HepG2 (cell line): Measurements from ENCODE around the gene PIK3CB. TPM values are rescaled to one million over a fixed set of nuclear protein-coding genes. Genes with fewer than 3 reads are reported as not detected.

Experiments used
- BHLHE40 ChIP-seq: IDR thresholded peaks from 2 replicates; pipeline ENCODE4 v1.6.1; 2011; ENCODE audit warnings: low read length, improper control_type of control experiment
- CBFB ChIP-seq: sonication (generic); formaldehyde crosslinking; IDR thresholded peaks from 2 replicates; pipeline ENCODE4 v1.4.0; 2020; ENCODE audit warnings: missing genetic modification reagents
- FOXC1 ChIP-seq: sonication (generic); formaldehyde crosslinking; IDR thresholded peaks from 2 replicates; pipeline ENCODE4 v1.8.0; 2022; ENCODE audit warnings: mild to moderate bottlenecking, missing genetic modification reagents, borderline replicate concordance
- FOXK2 ChIP-seq: fragments of 450-650 bp; IDR thresholded peaks from 2 replicates; pipeline ENCODE4 v1.6.1; 2016
- GTF2F1 ChIP-seq: fragments of 150-350 bp; IDR thresholded peaks from 2 replicates; pipeline ENCODE4 v1.6.1; 2014; ENCODE audit warnings: low read length
- HIVEP1 ChIP-seq: sonication (generic); formaldehyde crosslinking; IDR thresholded peaks from 2 replicates; pipeline ENCODE4 v1.4.0; 2020; ENCODE audit warnings: mild to moderate bottlenecking, missing genetic modification reagents
- HNRNPLL ChIP-seq: fragments of 200-400 bp; formaldehyde crosslinking; IDR thresholded peaks from 2 replicates; pipeline ENCODE4 v1.6.1; 2017; ENCODE audit warnings: mild to moderate bottlenecking, low read depth, low read length; ENCODE audit not compliant: poor library complexity, severe bottlenecking
- NFRKB ChIP-seq: fragments of 450-650 bp; IDR thresholded peaks from 2 replicates; pipeline ENCODE4 v1.6.1; 2017
- PAF1 ChIP-seq: IDR thresholded peaks from 2 replicates; pipeline ENCODE4 v1.6.1; 2016; ENCODE audit warnings: missing genetic modification reagents, missing compliant biosample characterization
- SATB2 ChIP-seq: sonication (generic); formaldehyde crosslinking; IDR thresholded peaks from 2 replicates; pipeline ENCODE4 v1.5.0; 2020; ENCODE audit warnings: missing genetic modification reagents
- SCMH1 ChIP-seq: sonication (generic); formaldehyde crosslinking; IDR thresholded peaks from 2 replicates; pipeline ENCODE4 v1.9.0; 2021; ENCODE audit warnings: missing genetic modification reagents, mild to moderate bottlenecking, borderline replicate concordance
- SMARCC2 ChIP-seq: fragments of 450-650 bp; IDR thresholded peaks from 2 replicates; pipeline ENCODE4 v1.6.1; 2017; ENCODE audit warnings: antibody characterized with exemption, mild to moderate bottlenecking
- SNAI1 ChIP-seq: sonication (generic); formaldehyde crosslinking; IDR thresholded peaks from 2 replicates; pipeline ENCODE4 v1.5.0; 2020; ENCODE audit warnings: mild to moderate bottlenecking, missing genetic modification reagents, borderline replicate concordance
- SRSF1 ChIP-seq: fragments of 200-400 bp; formaldehyde crosslinking; optimal IDR thresholded peaks from 2 replicates; pipeline ENCODE3; 2017; ENCODE audit warnings: mild to moderate bottlenecking, low read depth, low read length, moderate library complexity
- SSRP1 ChIP-seq: IDR thresholded peaks from 2 replicates; pipeline ENCODE4 v1.6.1; 2016; ENCODE audit warnings: control low read depth
- ZFP90 ChIP-seq: sonication (generic); formaldehyde crosslinking; IDR thresholded peaks from 2 replicates; pipeline ENCODE4 v1.8.0; 2022; ENCODE audit warnings: missing genetic modification reagents, mild to moderate bottlenecking, inconsistent platforms, borderline replicate concordance
- ZNF501 ChIP-seq: sonication (generic); formaldehyde crosslinking; IDR thresholded peaks from 2 replicates; pipeline ENCODE4 v1.5.1; 2020; ENCODE audit warnings: mild to moderate bottlenecking, moderate library complexity, missing genetic modification reagents
- ZNF563 ChIP-seq: sonication (generic); formaldehyde crosslinking; IDR thresholded peaks from 2 replicates; pipeline ENCODE4 v1.8.0; 2022; ENCODE audit warnings: mild to moderate bottlenecking, moderate library complexity, missing genetic modification reagents
- ZNF570 ChIP-seq: sonication (generic); formaldehyde crosslinking; IDR thresholded peaks from 2 replicates; pipeline ENCODE4 v1.4.0; 2020; ENCODE audit warnings: mild to moderate bottlenecking, missing genetic modification reagents, borderline replicate concordance
- ZNF747 ChIP-seq: sonication (generic); formaldehyde crosslinking; IDR thresholded peaks from 2 replicates; pipeline ENCODE4 v1.8.1; 2023; ENCODE audit warnings: missing genetic modification reagents, mild to moderate bottlenecking, borderline replicate concordance
- ZSCAN25 ChIP-seq: sonication (generic); formaldehyde crosslinking; IDR thresholded peaks from 2 replicates; pipeline ENCODE4 v1.8.0; 2022; ENCODE audit warnings: mild to moderate bottlenecking, missing genetic modification reagents
- polyA plus RNA-seq, 8 experiments: library from polyadenylated mRNA; depleted of rRNA in 3 of 8; stranded (reverse) in 7 of 8; unstranded in 1 of 8; fragments of >200 nt; fragmentation: Illumina TruSeq in 4 of 8; extraction: Trizol in 4 of 8; gene quantifications; 2 replicates each; pipeline versions ENCODE4 v1.2.1 to v1.2.3, GENCODE V29; 2011 to 2016; ENCODE audit warnings: low read depth in 4 of 8, missing spikeins in 1 of 8, mixed read lengths in 1 of 8; ENCODE audit not compliant: insufficient read depth in 1 of 8
- total RNA-seq, 5 experiments: library from RNA; depleted of rRNA; stranded (reverse); fragments of >200 nt; fragmentation: Illumina TruSeq; extraction: Trizol; gene quantifications; 2 replicates each; pipeline ENCODE4 v1.2.3, GENCODE V29; 2016; ENCODE audit warnings: low read depth in 1 of 5
- TF ChIP-seq, protein P1 (sequence below): sonication (generic); formaldehyde crosslinking; IDR thresholded peaks from 2 replicates; pipeline ENCODE4 v1.4.0; 2020; ENCODE audit warnings: missing genetic modification reagents, borderline replicate concordance
- TF ChIP-seq, protein P2 (sequence below): sonication (generic); formaldehyde crosslinking; IDR thresholded peaks from 2 replicates; pipeline ENCODE4 v1.5.0; 2020; ENCODE audit warnings: mild to moderate bottlenecking, missing genetic modification reagents, borderline replicate concordance
- TF ChIP-seq, protein P3 (sequence below): sonication (generic); formaldehyde crosslinking; IDR thresholded peaks from 2 replicates; pipeline ENCODE4 v1.5.0; 2020; ENCODE audit warnings: missing genetic modification reagents, mild to moderate bottlenecking, borderline replicate concordance

The PIK3CB gene
- total and polyA plus RNA-seq, 2 of the 13 experiments (the other 11 are each of a cell fraction or from before 2014, with no cell fraction given) = 6.6 to 18.7 TPM

DNA sequence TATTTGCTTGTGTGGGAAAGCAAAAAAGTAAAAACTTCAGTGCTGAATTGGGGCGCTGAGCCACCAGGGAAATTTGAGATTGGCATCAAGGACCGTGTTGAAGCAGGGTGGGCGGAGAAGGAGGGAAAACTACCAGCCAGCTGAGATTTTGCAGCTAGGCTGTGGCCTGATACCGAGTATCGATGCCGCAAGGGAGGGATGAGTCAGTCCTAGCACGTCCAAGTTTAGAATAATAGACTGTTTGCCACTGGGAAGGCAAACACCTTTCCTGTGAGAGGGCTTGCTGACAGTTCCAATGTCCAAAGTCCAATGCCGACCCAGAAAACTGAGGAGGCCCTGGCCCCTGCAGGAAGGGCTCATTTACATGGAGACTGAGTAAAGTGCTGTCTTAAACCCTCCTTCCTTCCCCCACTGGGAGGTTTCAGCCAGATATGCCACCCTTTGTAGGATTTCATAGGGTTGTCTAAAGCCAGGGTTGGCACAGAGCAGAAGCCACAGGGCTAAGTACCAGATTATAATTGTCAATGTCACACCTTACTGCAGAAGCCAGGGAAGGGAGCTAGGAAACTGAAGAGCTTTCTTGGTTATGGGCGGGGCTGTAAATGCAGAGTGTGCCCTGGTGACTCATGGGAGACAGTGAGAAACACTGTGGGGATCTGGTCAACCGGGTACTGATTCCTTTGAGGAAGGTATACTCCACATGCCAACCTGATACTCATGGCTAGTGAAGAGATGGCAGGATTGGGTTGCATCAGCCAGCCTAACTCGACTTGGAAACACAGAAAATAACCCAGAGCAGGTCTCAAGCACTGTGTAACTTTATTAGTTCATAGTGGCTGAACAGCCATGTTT, 28.4 kb upstream of the PIK3CB start (continued):
- TF ChIP-seq, protein P1, sequence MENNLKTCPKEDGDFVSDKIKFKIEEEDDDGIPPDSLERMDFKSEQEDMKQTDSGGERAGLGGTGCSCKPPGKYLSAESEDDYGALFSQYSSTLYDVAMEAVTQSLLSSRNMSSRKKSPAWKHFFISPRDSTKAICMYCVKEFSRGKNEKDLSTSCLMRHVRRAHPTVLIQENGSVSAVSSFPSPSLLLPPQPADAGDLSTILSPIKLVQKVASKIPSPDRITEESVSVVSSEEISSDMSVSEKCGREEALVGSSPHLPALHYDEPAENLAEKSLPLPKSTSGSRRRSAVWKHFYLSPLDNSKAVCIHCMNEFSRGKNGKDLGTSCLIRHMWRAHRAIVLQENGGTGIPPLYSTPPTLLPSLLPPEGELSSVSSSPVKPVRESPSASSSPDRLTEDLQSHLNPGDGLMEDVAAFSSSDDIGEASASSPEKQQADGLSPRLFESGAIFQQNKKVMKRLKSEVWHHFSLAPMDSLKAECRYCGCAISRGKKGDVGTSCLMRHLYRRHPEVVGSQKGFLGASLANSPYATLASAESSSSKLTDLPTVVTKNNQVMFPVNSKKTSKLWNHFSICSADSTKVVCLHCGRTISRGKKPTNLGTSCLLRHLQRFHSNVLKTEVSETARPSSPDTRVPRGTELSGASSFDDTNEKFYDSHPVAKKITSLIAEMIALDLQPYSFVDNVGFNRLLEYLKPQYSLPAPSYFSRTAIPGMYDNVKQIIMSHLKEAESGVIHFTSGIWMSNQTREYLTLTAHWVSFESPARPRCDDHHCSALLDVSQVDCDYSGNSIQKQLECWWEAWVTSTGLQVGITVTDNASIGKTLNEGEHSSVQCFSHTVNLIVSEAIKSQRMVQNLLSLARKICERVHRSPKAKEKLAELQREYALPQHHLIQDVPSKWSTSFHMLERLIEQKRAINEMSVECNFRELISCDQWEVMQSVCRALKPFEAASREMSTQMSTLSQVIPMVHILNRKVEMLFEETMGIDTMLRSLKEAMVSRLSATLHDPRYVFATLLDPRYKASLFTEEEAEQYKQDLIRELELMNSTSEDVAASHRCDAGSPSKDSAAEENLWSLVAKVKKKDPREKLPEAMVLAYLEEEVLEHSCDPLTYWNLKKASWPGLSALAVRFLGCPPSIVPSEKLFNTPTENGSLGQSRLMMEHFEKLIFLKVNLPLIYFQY = peak; percentile 88; the same call in 1 of the 2 replicates
- TF ChIP-seq NFRKB (no peak), SATB2 (CRISPR knock-in tag) (no peak), HNRNPLL (no peak), ZNF501 (peak; percentile 77), FOXK2 (no peak), ZFP90 (CRISPR knock-in tag) (no peak), ZNF563 (no peak), GTF2F1 (peak; percentile 56; the same call in 1 of the 2 replicates), SSRP1 (CRISPR knock-in tag) (no peak), FOXC1 (CRISPR knock-in tag) (no peak), SNAI1 (CRISPR knock-in tag) (peak; percentile 81; the same call in 1 of the 2 replicates), ZNF747 (CRISPR knock-in tag) (peak; percentile 19; the same call in 1 of the 2 replicates), SCMH1 (CRISPR knock-in tag) (no peak), SMARCC2 (peak; percentile 60; the same call in 1 of the 2 replicates), CBFB (CRISPR knock-in tag) (peak; percentile 63; the same call in 1 of the 2 replicates), ZNF570 (CRISPR knock-in tag) (no peak; the same call in 1 of the 2 replicates), HIVEP1 (peak; percentile 73; the same call in 1 of the 2 replicates), SRSF1 (no peak), ZSCAN25 (CRISPR knock-in tag) (peak; percentile 87), BHLHE40 (peak; percentile 27; the same call in 1 of the 2 replicates), PAF1 (0 out of 2 replicates have a peak, but pooled peaks have one; percentile 26)
- TF ChIP-seq, protein P2, sequence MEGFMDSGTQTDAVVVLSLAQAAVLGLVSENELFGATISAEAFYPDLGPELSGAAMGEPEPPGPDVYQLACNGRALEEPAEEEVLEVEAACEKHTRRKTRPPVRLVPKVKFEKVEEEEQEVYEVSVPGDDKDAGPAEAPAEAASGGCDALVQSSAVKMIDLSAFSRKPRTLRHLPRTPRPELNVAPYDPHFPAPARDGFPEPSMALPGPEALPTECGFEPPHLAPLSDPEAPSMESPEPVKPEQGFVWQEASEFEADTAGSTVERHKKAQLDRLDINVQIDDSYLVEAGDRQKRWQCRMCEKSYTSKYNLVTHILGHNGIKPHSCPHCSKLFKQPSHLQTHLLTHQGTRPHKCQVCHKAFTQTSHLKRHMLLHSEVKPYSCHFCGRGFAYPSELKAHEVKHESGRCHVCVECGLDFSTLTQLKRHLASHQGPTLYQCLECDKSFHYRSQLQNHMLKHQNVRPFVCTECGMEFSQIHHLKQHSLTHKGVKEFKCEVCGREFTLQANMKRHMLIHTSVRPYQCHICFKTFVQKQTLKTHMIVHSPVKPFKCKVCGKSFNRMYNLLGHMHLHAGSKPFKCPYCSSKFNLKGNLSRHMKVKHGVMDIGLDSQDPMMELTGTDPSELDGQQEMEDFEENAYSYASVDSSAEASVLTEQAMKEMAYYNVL (CRISPR knock-in tag) = peak; percentile 97
- TF ChIP-seq, protein P3, sequence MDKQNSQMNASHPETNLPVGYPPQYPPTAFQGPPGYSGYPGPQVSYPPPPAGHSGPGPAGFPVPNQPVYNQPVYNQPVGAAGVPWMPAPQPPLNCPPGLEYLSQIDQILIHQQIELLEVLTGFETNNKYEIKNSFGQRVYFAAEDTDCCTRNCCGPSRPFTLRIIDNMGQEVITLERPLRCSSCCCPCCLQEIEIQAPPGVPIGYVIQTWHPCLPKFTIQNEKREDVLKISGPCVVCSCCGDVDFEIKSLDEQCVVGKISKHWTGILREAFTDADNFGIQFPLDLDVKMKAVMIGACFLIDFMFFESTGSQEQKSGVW (CRISPR knock-in tag) = no peak; the same call in 1 of the 2 replicates
